SK-N-MC (cell line): ENCODE data around the gene TIGAR.

ENCODE experiments used
- DNase-seq: peaks from one replicate; pipeline ENCODE4 v3.0.0-alpha.2; 2011; ENCODE audit warnings: low read depth, low spot score
- H3K27ac ChIP-seq: fragments of 200-600 bp; sonication (generic); 2 replicates; pipeline ENCODE4 v1.5.1; 2016; ENCODE audit warnings: mixed run types
- H3K36me3 ChIP-seq: fragments of 200-600 bp; sonication (generic); 2 replicates; pipeline ENCODE4 v1.6.1; 2017; ENCODE audit warnings: antibody characterized with exemption, low read length, mixed read lengths; ENCODE audit not compliant: insufficient read depth
- H3K4me3 ChIP-seq: fragments of 200-600 bp; sonication (generic); 2 replicates; pipeline ENCODE4 v1.5.1; 2016
- H3K9ac ChIP-seq: fragments of 200-600 bp; sonication (generic); 2 replicates; pipeline ENCODE4 v1.8.0; 2017; ENCODE audit warnings: mixed run types, mixed read lengths; ENCODE audit not compliant: insufficient read length
- H3K9me3 ChIP-seq: fragments of 200-600 bp; sonication (generic); 2 replicates; pipeline ENCODE4 v1.6.1; 2017; ENCODE audit warnings: low read depth, mild to moderate bottlenecking, antibody characterized with exemption, low read length, moderate library complexity, mixed read lengths
- EZH2 ChIP-seq: fragments of 200-600 bp; sonication (generic); IDR thresholded peaks from one replicate; pipeline ENCODE4 v1.6.1; 2017; ENCODE audit warnings: antibody characterized with exemption
- FOXP2 ChIP-seq: optimal IDR thresholded peaks from 2 replicates; pipeline ENCODE3; 2011; ENCODE audit warnings: mild to moderate bottlenecking, moderate library complexity; ENCODE audit not compliant: insufficient read depth; ENCODE audit errors: extremely low read length, control extremely low read depth
- POLR2AphosphoS5 ChIP-seq: IDR thresholded peaks from 2 replicates; pipeline ENCODE4 v1.6.1; 2012; ENCODE audit warnings: mild to moderate bottlenecking, low read depth, low read length, borderline replicate concordance

TIGAR gene

GRCh38 chr12:4281173-4281654 lies 39.8 kb upstream of the TIGAR start:
- no peak for DNase-seq
- Histone ChIP-seq H3K9me3 (no peaks in the 10 kb centered on the region), H3K36me3 (peaks cover 93% of the 10 kb centered on the region), H3K27ac (no peak overlapping the region), H3K9ac (no peak overlapping the region), H3K4me3 (no peak overlapping the region)
- TF ChIP-seq EZH2 (no peak), FOXP2 (no peak), POLR2AphosphoS5 (no peak)

DNA sequence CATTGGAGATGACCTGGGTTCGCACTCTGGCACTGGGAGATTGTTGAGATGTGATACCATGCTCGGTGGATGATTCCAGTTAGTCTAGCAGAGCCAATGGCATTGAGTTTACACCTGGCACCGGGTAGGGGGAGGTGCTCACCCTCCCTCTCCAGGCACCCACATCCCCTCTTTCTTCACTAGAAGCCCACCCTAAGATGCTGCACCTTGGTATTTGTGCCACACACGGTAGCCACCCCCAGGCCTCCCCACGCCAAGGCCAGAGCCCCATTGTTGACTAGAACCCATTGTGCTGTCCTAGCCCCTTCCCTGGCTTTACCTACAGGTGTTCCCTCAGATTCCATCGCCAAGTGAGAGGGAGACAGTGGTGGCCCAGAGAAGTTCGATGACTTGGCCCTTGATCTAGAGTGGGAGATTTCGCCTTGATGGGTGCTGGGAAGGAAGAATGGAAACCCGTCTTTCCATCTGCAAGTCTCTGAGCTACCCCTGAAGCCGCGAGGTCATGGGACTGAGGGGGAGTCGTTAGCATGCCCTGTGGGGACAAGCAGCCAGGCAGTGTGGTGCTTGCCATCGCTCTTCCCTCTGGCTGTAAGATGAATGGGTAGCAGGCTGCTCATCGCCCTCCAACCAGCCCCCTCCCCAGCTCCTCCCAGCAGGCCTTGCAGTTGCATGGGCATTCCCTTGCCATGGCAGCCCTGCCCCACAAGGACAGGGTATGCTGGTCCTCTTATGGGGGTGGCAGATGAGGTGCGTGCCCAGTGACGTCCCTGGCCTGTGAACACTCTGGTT lies 38.7 kb upstream of the TIGAR start:
- no peak overlapping the region for H3K9ac ChIP-seq
- TF ChIP-seq EZH2 (no peak), POLR2AphosphoS5 (no peak; the same call in 1 of the 2 replicates)
- peaks cover 95% of the 10 kb centered on the region for H3K36me3 ChIP-seq
- no peaks in the 10 kb centered on the region for H3K9me3 ChIP-seq
- DNase-seq: no peak
- H3K4me3 ChIP-seq: no peak overlapping the region
- H3K27ac ChIP-seq: no peak overlapping the region

DNA sequence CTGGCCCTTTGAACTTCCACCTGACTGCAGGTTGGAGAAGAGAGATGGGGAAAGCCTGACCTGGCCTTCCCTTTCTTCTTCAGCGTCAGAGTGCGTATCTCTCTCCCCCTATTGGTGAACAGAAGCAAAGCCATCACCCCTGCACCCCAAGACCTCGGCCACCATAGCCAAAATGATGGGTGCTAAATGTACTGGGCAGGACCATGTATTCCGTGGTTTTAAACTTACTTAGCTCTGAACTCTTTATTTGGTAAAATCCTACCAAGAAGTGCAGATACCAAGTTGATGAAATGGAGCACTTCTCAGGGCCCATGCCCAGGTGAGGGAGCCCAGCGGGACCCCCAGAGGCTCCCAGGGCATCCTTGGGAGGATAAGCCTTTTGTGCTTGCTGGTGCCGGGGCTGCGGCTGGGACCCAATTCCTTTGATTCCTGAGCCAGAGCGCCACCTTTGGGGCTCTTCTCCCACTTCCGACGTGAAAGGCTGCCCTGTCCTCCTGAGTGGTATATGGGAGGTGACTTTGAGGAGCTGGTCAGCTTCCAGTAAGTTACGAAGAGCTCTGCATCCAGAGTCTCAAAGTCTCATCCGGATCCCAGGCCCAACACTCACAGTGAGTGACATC lies 38.0 kb upstream of the TIGAR start:
- Histone ChIP-seq H3K4me3 (no peak overlapping the region), H3K9ac (no peak overlapping the region), H3K27ac (no peak overlapping the region), H3K9me3 (no peaks in the 10 kb centered on the region), H3K36me3 (peaks cover 95% of the 10 kb centered on the region)
- DNase-seq: no peak
- TF ChIP-seq EZH2 (no peak), POLR2AphosphoS5 (no peak), FOXP2 (no peak)

DNA sequence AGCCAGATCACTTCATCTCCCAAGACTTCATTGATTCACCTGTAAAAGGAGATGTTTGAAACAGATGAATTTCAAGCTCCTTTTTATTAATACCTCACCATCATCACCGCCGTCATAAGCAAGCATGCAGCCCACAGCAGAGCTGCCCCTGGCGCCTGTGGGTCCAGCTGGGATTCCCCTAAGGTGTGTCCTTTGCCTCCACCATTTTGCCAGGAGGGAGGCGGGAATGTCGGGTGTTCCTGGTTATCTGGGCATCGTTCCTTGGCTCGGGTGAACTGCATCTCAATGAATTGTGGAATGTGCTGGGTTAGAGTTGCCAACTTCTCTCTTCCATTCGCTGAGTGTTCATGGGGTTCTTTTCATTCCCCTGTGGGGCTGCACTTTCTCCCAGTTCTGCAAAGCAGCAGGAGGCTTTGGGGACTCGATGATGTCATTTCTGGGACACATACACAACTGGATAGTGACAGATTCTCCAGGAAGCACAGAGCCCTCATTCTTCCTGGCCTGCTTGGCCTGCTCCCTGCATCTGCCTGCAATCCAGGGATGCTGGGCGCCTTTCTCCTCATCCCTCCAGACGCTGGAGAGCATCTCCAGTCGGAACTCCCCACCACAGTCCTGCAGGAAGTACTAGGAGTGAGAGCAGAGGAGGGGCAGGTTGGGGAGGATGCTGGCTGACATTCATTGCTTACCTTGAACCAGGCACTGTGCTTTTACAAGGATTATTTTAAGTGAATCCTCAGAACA lies 37.3 kb upstream of the TIGAR start:
- DNase-seq: no peak
- no peak overlapping the region for H3K4me3 ChIP-seq
- no peak overlapping the region for H3K27ac ChIP-seq
- TF ChIP-seq EZH2 (no peak), FOXP2 (no peak), POLR2AphosphoS5 (no peak)
- no peaks in the 10 kb centered on the region for H3K9me3 ChIP-seq
- H3K36me3 ChIP-seq: peaks cover 95% of the 10 kb centered on the region
- no peak overlapping the region for H3K9ac ChIP-seq

DNA sequence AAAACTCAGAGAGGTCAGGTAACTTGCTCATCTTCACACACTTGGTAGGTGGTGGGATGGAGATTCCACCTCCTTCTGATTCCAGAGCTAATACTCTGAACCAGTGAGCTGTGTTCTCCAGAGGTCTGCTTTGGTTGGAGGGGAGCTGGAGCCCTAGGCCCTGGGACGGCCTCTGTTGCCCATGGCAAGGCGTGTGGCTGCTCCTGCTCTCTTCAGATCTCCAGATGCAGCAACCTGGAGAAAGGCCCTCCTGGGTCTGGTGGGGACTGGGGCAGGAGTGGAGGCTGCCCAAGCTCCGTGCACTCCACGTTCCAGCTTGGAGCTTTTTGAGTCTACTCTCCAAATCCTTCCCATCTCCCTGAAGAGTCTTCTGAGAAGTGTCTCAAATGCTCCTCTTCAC lies 36.7 kb upstream of the TIGAR start:
- Histone ChIP-seq H3K36me3 (peaks cover 95% of the 10 kb centered on the region), H3K9me3 (no peaks in the 10 kb centered on the region), H3K9ac (no peak overlapping the region), H3K4me3 (no peak overlapping the region), H3K27ac (no peak overlapping the region)
- TF ChIP-seq EZH2: no peak
- no peak for TF ChIP-seq POLR2AphosphoS5
- TF ChIP-seq FOXP2: no peak
- DNase-seq: no peak

GRCh38 chr12:4285070-4285469 lies 35.9 kb upstream of the TIGAR start:
- no peak for TF ChIP-seq POLR2AphosphoS5
- no peak for TF ChIP-seq EZH2
- no peak for TF ChIP-seq FOXP2
- Histone ChIP-seq H3K9me3 (no peaks in the 10 kb centered on the region), H3K4me3 (no peak overlapping the region), H3K27ac (no peak overlapping the region), H3K36me3 (peaks cover 95% of the 10 kb centered on the region), H3K9ac (no peak overlapping the region)
- no peak for DNase-seq

GRCh38 chr12:4286228-4286627 lies 34.8 kb upstream of the TIGAR start:
- Histone ChIP-seq H3K36me3 (peaks cover 95% of the 10 kb centered on the region), H3K9ac (no peak overlapping the region), H3K4me3 (no peak overlapping the region), H3K9me3 (no peaks in the 10 kb centered on the region), H3K27ac (no peak overlapping the region)
- TF ChIP-seq FOXP2: no peak
- TF ChIP-seq EZH2: no peak
- TF ChIP-seq POLR2AphosphoS5: no peak
- no peak for DNase-seq

GRCh38 chr12:4286771-4287317 lies 34.2 kb upstream of the TIGAR start:
- no peak for DNase-seq
- Histone ChIP-seq H3K27ac (no peak overlapping the region), H3K9me3 (no peaks in the 10 kb centered on the region), H3K4me3 (no peak overlapping the region), H3K36me3 (peaks cover 97% of the 10 kb centered on the region), H3K9ac (no peak overlapping the region)
- TF ChIP-seq POLR2AphosphoS5: no peak; the same call in 1 of the 2 replicates
- no peak for TF ChIP-seq EZH2
- TF ChIP-seq FOXP2: no peak
